GM23338 (cell line): Measurements from ENCODE around the gene GPD2.

Experiments used
- CREB1 ChIP-seq: fragments of 250-450 bp; sonication (Bioruptor Pico); IDR thresholded peaks from 2 replicates; pipeline ENCODE4 v1.5.0; 2020; ENCODE audit warnings: low read depth, mild to moderate bottlenecking, moderate library complexity
- CTCF ChIP-seq, 2 experiments: fragments of 200-600 bp in 1 of 2; sonication (generic) in 1 of 2; conservative IDR thresholded peaks; 2 replicates each; pipeline versions ENCODE4 v1.5.1 to v1.6.1; 2016 to 2017; ENCODE audit warnings: antibody characterized with exemption in 2 of 2, low read depth in 2 of 2, mild to moderate bottlenecking in 2 of 2, moderate library complexity in 1 of 2
- EZH2 ChIP-seq: fragments of 200-600 bp; sonication (generic); IDR thresholded peaks from one replicate; pipeline ENCODE4 v1.8.0; 2017; ENCODE audit warnings: antibody characterized with exemption, mild to moderate bottlenecking, low read depth; ENCODE audit not compliant: unreplicated experiment
- EZH2phosphoT487 ChIP-seq: fragments of 200-600 bp; sonication (generic); IDR thresholded peaks from one replicate; pipeline ENCODE4 v1.8.1; 2018; ENCODE audit warnings: antibody characterized with exemption; ENCODE audit not compliant: unreplicated experiment
- NANOG ChIP-seq: IDR thresholded peaks from 2 replicates; pipeline ENCODE4 v1.6.1; 2016; ENCODE audit warnings: antibody characterized with exemption, borderline replicate concordance
- POLR2AphosphoS5 ChIP-seq: IDR thresholded peaks from 2 replicates; pipeline ENCODE4 v1.6.1; 2016; ENCODE audit warnings: antibody characterized with exemption, low read depth
- REST ChIP-seq: IDR thresholded peaks from one replicate; pipeline ENCODE4 v1.6.1; 2018; ENCODE audit warnings: antibody characterized with exemption; ENCODE audit not compliant: unreplicated experiment
- STAT1 ChIP-seq: IDR thresholded peaks from one replicate; pipeline ENCODE4 v1.6.1; 2016; ENCODE audit warnings: antibody characterized with exemption; ENCODE audit not compliant: unreplicated experiment

- TF ChIP-seq STAT1 = no peak
- no peak for TF ChIP-seq CTCF (conservative IDR thresholded peaks at IDR 0.05; ENCODE audit: low read depth in 2 of 2)
- no peak for TF ChIP-seq EZH2
- no peak for TF ChIP-seq POLR2AphosphoS5
- no peak for TF ChIP-seq EZH2phosphoT487
- TF ChIP-seq REST = no peak
- no peak for TF ChIP-seq CREB1 (CRISPR knock-in tag)
- TF ChIP-seq NANOG = no peak
Measured at GRCh38 chr2:156573710-156574109, 137.5 kb downstream of the GPD2 start.
